ENCODE data around the gene TXLNB. TPM values are rescaled to one million over a fixed set of nuclear protein-coding genes. Genes with fewer than 3 reads are reported as not detected.

TXLNB gene
- 0.05 TPM in 1 of 2 replicates, not detected in the other for total RNA-seq

DNA sequence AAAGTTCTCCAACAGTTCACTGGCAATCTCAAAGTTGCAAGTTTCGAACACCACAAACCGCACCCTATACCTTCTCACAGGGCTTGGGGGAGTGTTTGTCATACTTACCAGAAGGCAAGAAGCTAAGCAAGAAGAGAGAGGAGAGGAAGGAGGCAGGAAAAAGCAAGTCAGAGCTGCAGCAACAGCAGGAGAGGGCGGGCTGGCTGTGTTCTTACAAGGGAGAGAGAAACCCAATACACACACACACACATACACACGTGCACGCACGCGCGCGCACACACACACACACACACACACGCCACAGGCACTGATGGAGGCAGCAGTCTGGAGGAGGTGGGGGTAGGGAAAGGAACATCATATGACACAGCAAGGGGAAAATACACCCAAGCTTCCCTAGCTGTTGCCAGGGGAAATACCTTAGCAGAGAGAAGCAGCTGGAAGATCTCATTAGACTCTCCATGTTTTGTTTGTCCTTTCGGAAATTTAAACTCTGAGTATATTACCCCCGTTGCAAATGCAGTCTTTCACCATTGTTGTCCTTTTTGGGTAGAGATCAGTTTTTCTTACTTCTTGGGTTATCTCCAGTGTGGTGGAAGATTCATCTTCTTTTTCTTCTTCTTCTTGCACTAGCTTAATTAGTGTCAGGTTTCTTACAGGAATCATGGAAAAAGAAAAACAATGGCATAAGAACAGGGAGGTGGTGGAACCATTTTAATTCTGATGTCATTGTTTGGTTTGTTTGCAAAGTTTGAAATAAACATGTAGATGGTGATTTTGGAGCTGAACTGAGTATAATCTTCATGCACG lies at the start of gene TXLNB:
Gene TXLNB (minus strand): TSS at position 186 of the 807 bp plus-strand sequence. CDS start 3,099 bp downstream, outside the sequence.

Other genes starting within 250 kb of the TXLNB start
- 7.1 and 8.9 TPM in 2 replicates for gene HECA, start 156.9 kb downstream of the TXLNB start, total RNA-seq
- 14.6 and 33.5 TPM in 2 replicates for gene CITED2, start 82.7 kb upstream of the TXLNB start, total RNA-seq

Data from smooth muscle cell of the umbilical artery (primary cell).